ENCODE data around the gene PRAMEF20.
"Not testable (repeated sequence)": the region's sequence is repeated elsewhere in the genome, so short reads cannot be mapped to it uniquely, and the experiment has no call there.

PRAMEF20 gene

GRCh38 chr1:13410150-13410549 lies at the start of gene PRAMEF20:
Gene PRAMEF20, plus strand, starts transcription at chr1:13410450. Its CDS starts 5,905 bp downstream, at chr1:13416355.
- not testable (repeated sequence) for DNase-seq

GRCh38 chr1:13362364-13362763 lies 47.9 kb upstream of the PRAMEF20 start:
- DNase-seq, result not testable (repeated sequence)

- not testable (repeated sequence) for DNase-seq
These were observed 45.3 kb upstream of the PRAMEF20 start for GRCh38 chr1:13364928-13365327.

GRCh38 chr1:13366536-13366935 lies 43.7 kb upstream of the PRAMEF20 start:
- DNase-seq, result not testable (repeated sequence)

GRCh38 chr1:13368544-13368943 lies 41.7 kb upstream of the PRAMEF20 start:
- DNase-seq, result not testable (repeated sequence)

- not testable (repeated sequence) for DNase-seq
These were observed 31.3 kb upstream of the PRAMEF20 start for GRCh38 chr1:13378983-13379382.

GRCh38 chr1:13380380-13380779 lies 29.9 kb upstream of the PRAMEF20 start:
- DNase-seq, result not testable (repeated sequence)

GRCh38 chr1:13389332-13389731 lies 20.9 kb upstream of the PRAMEF20 start, which contains the start of gene PRAMEF17:
Gene PRAMEF17, plus strand, starts transcription at chr1:13389632. Its CDS starts 26 bp downstream, at chr1:13389658.
- not testable (repeated sequence) for DNase-seq

- DNase-seq, result not testable (repeated sequence)
These were observed 17.2 kb upstream of the PRAMEF20 start for GRCh38 chr1:13393004-13393403.

GRCh38 chr1:13394761-13395160 lies 15.5 kb upstream of the PRAMEF20 start:
- DNase-seq, result not testable (repeated sequence)

- DNase-seq, result not testable (repeated sequence)
These were observed 14.9 kb upstream of the PRAMEF20 start for GRCh38 chr1:13395311-13395710.

- no peak for DNase-seq
These were observed 2.4 kb upstream of the PRAMEF20 start for GRCh38 chr1:13407811-13408210.

GRCh38 chr1:13430495-13430894 lies 20.2 kb downstream of the PRAMEF20 start:
- no peak for DNase-seq

- no peak for DNase-seq
These were observed 22.0 kb downstream of the PRAMEF20 start for GRCh38 chr1:13432251-13432650.

- DNase-seq, result not testable (repeated sequence)
These were observed 23.6 kb downstream of the PRAMEF20 start for GRCh38 chr1:13433694-13434358.

GRCh38 chr1:13435458-13435857 lies 25.2 kb downstream of the PRAMEF20 start:
- no peak for DNase-seq

GRCh38 chr1:13439104-13439783 lies 29.0 kb downstream of the PRAMEF20 start:
- not testable (repeated sequence) for DNase-seq

- DNase-seq, result no peak
These were observed 33.2 kb downstream of the PRAMEF20 start for GRCh38 chr1:13443335-13443979.

GRCh38 chr1:13450204-13450603 lies 40.0 kb downstream of the PRAMEF20 start:
- no peak for DNase-seq

GRCh38 chr1:13451399-13451965 lies 41.2 kb downstream of the PRAMEF20 start:
- no peak for DNase-seq

- DNase-seq, result no peak
These were observed 46.8 kb downstream of the PRAMEF20 start for GRCh38 chr1:13456904-13457532.

- no peak for DNase-seq
These were observed 51.7 kb downstream of the PRAMEF20 start for GRCh38 chr1:13461977-13462376.

GRCh38 chr1:13462682-13463081 lies 52.4 kb downstream of the PRAMEF20 start:
- no peak for DNase-seq
